Measurements from ENCODE around the gene BCAT1.

DNA sequence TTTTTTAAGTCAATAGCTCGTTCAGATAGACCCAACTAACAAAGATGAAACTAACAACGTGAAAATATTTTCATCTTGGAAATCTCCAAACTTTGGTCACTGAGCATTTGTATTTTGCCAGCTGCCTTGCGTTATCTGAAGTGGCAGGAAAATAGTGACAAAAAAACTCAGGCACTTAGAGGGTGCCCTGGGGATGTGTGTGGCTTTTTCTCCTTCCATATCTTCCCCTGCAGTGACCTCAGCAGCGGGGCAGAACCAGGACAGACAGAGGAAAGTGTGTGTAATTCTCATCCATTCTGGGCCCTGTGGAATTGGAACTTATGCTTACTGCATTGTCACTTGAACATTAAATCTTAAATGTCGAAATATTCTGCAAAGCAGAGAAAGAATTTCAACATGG, 152.0 kb downstream of the BCAT1 start:
- TF ChIP-seq, protein P1, sequence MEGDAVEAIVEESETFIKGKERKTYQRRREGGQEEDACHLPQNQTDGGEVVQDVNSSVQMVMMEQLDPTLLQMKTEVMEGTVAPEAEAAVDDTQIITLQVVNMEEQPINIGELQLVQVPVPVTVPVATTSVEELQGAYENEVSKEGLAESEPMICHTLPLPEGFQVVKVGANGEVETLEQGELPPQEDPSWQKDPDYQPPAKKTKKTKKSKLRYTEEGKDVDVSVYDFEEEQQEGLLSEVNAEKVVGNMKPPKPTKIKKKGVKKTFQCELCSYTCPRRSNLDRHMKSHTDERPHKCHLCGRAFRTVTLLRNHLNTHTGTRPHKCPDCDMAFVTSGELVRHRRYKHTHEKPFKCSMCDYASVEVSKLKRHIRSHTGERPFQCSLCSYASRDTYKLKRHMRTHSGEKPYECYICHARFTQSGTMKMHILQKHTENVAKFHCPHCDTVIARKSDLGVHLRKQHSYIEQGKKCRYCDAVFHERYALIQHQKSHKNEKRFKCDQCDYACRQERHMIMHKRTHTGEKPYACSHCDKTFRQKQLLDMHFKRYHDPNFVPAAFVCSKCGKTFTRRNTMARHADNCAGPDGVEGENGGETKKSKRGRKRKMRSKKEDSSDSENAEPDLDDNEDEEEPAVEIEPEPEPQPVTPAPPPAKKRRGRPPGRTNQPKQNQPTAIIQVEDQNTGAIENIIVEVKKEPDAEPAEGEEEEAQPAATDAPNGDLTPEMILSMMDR (IDR thresholded peaks at IDR 0.05) = no peak
- no peak for TF ChIP-seq POLR2A (IDR thresholded peaks at IDR 0.05)

All from Peyer's patch (tissue), 4 donors.